ENCODE results near the gene YLPM1.

DNA sequence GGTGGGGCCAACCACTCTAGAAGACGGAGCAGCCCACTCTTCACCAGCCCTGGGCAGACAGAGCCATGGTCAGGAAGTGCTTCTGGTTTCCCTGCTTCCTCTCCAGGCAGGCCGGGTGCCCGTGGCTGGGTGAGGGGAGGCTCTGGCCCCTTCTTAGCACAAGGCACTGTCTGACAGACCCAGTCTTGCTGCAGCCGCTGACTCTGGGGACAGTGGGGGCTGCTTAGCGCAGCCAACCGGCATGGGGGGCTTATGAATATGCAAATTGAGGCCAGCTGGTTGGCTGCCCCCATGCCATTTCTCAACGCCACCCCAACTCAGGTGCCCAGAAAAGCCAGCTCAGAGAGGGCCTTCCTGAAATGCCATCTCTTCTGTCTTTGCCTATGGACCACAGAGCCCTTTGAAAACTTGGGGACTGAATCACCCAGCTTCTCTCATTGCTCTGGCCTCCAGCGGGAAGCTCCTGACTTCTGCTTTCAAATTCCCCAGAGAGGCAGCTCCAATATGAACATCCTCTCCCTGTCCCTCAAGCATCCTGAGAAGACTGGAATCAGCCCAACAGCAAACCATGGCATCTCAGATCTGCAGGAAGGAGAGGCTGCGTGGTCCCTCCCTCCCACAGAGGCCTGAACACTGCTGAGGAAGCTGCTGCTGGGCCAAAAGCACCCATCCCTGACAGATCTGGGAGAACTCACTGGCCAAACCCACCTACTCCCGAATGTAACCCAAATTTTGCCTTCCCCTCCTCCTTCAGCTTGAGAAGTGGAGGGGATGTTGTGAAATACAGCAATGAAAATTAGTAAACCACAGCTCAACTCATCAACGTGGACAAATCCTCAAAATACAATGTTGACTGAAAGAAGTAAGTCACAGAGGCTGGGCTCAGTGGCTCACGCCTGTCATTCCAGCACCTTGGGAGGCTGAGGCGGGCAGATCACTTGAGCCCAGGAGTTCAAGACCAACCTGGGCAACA, 113.1 kb downstream of the YLPM1 start, which contains the start of gene PROX2:
- TF ChIP-seq EZH2 (IDR thresholded peaks at IDR 0.05; ENCODE audit: insufficient read depth, poor library complexity, severe bottlenecking): no peak
- TF ChIP-seq EZH2phosphoT487 (IDR thresholded peaks at IDR 0.05; ENCODE audit: insufficient read depth, low read depth): no peak

Data from GM23248 (cell line).